SKM-1 (cell line): ENCODE data around the gene PYGO2.
"Not testable (repeated sequence)": the region's sequence is repeated elsewhere in the genome, so short reads cannot be mapped to it uniquely, and the experiment has no call there.

ENCODE experiments used
- DNase-seq: peaks from one replicate; lab custom pipeline; 2025; ENCODE audit not compliant: unreplicated experiment; lab: John Stamatoyannopoulos, UW

PYGO2 gene

GRCh38 chr1:155000411-155000725 lies 38.8 kb upstream of the PYGO2 start:
- DNase-seq, result no peak

DNA sequence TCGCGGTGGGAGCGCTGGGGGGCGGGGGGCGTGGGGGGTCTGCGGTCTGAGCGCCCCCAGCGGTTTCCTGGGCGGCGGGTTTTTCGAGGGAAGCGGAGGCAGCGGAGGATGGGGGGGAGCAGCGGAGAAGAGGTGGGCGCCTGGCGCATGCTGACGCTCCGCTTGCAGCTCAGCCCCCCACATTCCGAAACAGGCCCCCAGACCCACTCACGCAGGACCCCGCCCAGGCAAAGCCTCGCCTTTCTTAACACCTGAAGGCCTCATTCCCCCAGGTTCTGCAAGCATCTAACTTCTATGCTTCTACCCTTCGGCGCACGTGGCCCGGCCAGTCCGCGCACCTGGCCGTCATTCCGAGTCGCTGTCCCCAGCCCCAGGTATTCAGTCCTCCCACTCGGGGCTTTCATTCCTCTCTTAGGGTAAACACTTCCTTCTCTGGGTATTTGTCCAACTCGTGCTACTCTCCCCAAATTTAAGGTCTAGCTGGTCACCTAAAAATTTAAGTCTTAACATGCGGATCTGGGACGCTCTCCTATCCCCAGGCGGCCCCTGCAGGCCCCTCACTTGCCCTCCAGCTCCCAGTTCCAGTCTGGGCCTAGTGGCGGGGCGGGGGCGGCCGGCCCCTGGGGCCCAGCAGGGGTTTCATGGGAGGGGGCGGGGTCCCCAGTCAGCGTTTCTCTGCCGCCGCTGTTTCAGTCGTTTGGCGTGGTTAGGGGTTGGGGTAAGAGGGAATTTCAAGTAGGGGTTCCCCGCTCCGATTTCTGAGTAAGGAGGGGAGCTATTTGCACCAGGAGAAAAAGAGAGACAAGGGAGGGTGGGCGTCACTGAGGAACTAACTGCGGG lies 38.2 kb upstream of the PYGO2 start:
- DNase-seq, result no peak

- DNase-seq, result peak; percentile 90
Observed at GRCh38 chr1:154998818-154999570, 37.4 kb upstream of the PYGO2 start.

DNA sequence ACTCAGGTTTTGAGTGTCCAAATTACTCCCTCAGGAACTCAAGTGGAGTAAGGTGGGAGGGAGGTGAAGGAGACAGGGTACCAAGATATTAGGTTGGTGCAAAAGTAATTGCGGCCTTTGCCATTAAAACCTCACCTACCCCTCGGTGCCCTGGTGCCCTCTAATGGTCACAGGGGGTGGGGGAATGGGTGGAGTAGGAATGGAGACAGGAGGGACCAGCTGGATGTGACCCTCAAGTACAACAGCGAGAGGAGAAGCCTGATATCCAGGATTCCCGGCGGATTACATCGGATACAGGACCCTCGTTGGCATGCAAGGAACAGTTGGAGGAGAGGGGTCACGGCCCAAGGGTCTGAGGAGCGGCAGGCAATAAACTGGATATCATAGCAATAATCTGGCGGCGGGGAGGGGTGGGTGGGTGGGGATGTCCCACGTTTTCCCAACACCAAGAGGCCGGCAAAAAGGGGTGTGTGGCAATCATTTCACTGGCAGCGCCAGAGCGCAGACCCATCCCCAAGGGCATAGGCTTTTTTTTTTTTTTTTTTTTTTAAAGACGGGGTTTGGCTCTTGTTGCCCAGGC lies 36.7 kb upstream of the PYGO2 start:
- no peak for DNase-seq

DNA sequence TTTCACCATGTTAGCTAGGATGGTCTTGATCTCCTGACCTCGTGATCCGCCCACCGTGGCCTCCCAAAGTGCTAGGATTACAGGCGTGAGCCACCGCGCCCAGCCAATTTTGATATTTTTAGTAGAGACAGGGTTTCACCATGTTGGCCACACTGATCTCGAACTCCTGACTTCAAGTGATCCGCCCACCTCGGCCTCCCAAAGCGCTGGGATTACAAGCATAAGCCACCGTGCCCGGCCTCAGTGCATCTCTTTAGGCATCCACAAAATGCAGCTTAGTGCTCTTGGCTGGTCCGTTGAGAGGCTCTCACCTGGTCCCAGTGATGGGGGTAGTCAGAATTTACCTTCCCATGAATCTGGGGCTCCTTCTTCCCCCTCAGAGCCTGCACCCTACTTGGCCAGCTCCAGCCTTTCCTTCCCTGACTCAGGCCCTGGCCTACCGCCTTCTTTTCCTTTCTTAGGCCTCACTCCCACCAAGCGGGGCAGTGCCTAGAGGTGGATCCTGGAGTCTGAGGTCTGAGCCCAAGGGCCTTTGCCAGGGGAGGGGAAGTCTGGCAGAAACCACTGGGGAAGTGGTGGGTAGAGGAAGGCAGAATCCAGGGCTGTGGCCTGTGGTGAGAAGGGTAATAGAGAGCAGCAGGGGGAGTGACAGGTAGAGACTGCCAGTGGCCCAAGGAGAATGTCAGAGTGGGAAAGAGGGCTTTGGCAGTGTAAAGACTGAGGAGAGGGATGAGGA lies 35.6 kb upstream of the PYGO2 start:
- peak; percentile 73 for DNase-seq

- DNase-seq, result not testable (repeated sequence)
Observed at GRCh38 chr1:154995301-154995983, 33.9 kb upstream of the PYGO2 start.

GRCh38 chr1:154994591-154994990 lies 33.0 kb upstream of the PYGO2 start:
- DNase-seq, result no peak

- DNase-seq, result no peak
Observed at GRCh38 chr1:154994269-154994587, 32.6 kb upstream of the PYGO2 start.

- no peak for DNase-seq
Observed at GRCh38 chr1:154993572-154994268, 32.1 kb upstream of the PYGO2 start, which contains the start of gene LENEP. TSS of gene LENEP (plus strand) at chr1:154993586. CDS start at chr1:154993608, 22 bp downstream.

GRCh38 chr1:154992721-154993571 lies 31.4 kb upstream of the PYGO2 start:
- no peak for DNase-seq

DNA sequence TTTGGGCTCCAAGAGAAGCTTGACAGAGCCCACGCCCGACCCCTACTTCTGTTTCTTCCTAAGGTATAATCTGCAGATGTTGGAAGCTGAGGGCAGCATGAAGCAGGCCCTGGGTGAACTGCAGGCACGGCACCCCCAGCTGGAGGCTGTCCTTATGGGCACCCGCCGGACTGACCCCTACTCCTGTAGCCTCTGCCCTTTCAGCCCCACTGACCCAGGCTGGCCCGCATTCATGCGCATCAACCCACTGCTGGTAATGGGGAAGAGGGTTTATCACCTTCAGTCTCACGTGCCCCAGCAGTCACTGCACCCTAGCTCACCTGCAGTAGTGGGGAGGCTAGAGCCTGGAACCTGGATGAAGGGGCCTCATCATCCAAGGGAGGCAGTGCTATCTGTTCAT lies 28.7 kb upstream of the PYGO2 start:
- no peak for DNase-seq

- DNase-seq, result no peak
Observed at GRCh38 chr1:154989195-154989860, 27.7 kb upstream of the PYGO2 start.

DNA sequence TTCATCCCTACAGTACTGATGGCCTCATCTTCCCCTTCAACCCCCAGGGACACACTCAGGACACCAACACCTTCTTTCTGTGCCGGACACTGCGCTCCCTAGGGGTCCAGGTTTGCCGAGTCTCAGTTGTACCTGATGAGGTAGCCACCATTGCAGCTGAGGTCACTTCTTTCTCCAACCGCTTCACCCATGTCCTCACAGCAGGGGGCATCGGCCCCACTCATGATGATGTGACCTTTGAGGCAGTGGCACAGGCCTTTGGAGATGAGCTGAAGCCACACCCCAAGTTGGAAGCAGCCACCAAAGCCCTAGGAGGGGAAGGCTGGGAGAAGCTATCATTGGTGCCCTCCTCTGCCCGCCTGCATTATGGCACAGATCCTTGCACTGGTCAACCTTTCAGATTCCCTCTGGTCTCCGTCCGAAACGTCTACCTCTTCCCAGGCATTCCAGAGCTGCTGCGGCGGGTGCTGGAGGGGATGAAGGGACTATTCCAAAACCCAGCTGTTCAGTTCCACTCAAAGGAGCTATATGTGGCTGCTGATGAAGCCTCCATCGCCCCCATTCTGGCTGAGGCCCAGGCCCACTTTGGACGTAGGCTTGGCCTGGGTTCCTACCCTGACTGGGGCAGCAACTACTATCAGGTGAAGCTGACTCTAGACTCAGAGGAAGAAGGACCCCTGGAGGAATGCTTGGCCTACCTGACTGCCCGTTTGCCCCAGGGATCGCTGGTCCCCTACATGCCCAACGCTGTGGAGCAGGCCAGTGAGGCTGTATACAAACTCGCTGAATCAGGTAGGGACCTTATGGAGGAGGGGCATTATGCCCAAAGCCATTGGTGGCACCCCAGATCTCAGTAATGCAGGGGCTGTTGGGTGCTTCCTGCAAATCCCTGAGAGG lies 26.7 kb upstream of the PYGO2 start:
- no peak for DNase-seq

- no peak for DNase-seq
Observed at GRCh38 chr1:154987326-154987725, 25.7 kb upstream of the PYGO2 start.

- not testable (repeated sequence) for DNase-seq
Observed at GRCh38 chr1:154986736-154987135, 25.2 kb upstream of the PYGO2 start.

DNA sequence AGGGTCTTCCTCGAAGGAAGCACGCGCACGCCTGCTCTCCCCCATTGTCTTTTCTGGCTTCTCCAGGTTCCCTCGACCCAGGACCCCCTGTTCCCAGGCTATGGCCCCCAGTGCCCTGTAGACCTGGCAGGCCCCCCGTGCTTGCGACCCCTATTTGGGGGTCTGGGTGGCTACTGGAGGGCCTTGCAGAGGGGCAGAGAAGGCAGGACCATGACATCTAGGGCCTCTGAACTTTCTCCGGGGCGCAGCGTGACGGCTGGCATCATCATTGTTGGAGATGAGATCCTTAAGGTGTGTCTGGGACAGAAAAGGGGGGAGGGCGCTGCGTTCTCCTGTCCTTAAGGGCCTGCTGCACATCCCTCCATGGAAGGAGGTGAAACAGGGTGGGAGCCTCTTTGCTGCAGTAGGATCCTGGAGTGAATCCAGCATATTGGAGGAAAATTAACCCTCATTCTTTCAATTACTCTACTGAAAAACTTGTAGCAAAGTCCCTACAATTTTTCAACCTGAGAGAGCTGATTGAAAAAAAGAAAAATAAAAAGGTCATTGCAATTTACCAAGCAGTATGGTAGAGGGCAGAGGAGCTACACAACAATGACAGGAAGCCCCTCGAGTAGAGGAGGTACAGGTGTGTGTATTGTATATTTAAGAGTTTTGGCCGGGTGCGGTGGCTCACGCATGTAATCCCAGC lies 22.3 kb upstream of the PYGO2 start:
- no peak for DNase-seq
